ENCODE results near the gene NEK7.

DNA sequence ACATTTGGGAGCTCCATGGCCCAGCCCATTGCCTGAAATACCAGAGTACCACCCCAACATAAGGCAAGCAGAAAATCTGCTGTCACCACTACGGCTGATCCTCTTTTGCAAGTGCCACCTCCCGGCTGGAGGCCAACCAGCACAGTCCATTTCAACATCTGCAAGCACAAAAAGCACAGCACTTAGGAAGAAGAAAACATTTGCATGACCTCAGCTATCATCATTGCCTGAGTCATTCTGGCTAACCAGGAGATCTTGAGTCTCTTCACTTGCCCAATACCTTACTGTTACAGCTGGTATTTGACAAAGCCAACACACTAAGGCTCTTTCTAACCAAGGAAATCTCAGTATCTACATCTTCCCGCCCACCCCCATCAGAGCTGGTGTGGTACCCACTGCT is 55.9 kb downstream of the NEK7 start:
- TF ChIP-seq, protein P1, sequence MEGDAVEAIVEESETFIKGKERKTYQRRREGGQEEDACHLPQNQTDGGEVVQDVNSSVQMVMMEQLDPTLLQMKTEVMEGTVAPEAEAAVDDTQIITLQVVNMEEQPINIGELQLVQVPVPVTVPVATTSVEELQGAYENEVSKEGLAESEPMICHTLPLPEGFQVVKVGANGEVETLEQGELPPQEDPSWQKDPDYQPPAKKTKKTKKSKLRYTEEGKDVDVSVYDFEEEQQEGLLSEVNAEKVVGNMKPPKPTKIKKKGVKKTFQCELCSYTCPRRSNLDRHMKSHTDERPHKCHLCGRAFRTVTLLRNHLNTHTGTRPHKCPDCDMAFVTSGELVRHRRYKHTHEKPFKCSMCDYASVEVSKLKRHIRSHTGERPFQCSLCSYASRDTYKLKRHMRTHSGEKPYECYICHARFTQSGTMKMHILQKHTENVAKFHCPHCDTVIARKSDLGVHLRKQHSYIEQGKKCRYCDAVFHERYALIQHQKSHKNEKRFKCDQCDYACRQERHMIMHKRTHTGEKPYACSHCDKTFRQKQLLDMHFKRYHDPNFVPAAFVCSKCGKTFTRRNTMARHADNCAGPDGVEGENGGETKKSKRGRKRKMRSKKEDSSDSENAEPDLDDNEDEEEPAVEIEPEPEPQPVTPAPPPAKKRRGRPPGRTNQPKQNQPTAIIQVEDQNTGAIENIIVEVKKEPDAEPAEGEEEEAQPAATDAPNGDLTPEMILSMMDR (IDR thresholded peaks at IDR 0.05 in 8 of 11, conservative IDR thresholded peaks at IDR 0.05 in 3 of 11), result no peak
- no peak for TF ChIP-seq POLR2A (IDR thresholded peaks at IDR 0.05)

All from spleen (tissue), 7 donors.